NB4 (cell line): ENCODE results near the gene POLR3B.
"Not testable (repeated sequence)": the region's sequence is repeated elsewhere in the genome, so short reads cannot be mapped to it uniquely, and the experiment has no call there.

Experiments used
- DNase-seq: peaks from one replicate; pipeline ENCODE4 v3.0.0; 2010; ENCODE audit warnings: low read depth
- H3K4me3 ChIP-seq: one replicate; pipeline ENCODE4 v1.5.1; 2011; ENCODE audit warnings: mild to moderate bottlenecking, low read depth, low read length, moderate library complexity
- CTCF ChIP-seq: IDR thresholded peaks from one replicate; pipeline ENCODE4 v1.5.1; 2012; ENCODE audit warnings: low read depth, low read length
- MYC ChIP-seq: IDR thresholded peaks from 2 replicates; pipeline ENCODE4 v1.6.1; 2011; ENCODE audit warnings: low read depth, low read length
- POLR2A ChIP-seq: IDR thresholded peaks from 2 replicates; pipeline ENCODE4 v1.6.1; 2011; ENCODE audit warnings: mild to moderate bottlenecking; ENCODE audit not compliant: insufficient read length; ENCODE audit errors: extremely low read depth
- TF ChIP-seq, protein P1 (sequence below): IDR thresholded peaks from 2 replicates; pipeline ENCODE4 v1.6.1; 2011; ENCODE audit warnings: low read depth, low read length

POLR3B gene

DNA sequence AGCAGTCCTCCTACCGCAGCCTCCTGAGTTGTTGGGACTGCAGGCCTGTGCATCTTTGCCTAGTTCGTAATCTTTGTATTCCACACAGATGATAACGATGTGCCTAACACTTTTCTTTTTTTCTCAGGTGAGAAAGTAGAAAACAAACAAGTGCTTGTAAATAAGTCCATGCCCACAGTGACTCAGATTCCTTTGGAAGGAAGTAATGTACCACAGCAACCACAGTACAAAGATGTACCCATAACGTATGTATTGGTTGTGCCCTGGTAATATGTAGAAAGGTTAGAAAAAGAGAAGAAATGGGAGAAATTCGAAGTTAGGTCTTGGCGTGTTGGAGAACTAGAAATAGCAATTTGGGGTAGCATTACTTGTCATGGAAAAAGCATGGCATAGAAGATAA lies 101.6 kb downstream of the POLR3B start:
- TF ChIP-seq CTCF (no peak), MYC (no peak), POLR2A (no peak)
- TF ChIP-seq, protein P1, sequence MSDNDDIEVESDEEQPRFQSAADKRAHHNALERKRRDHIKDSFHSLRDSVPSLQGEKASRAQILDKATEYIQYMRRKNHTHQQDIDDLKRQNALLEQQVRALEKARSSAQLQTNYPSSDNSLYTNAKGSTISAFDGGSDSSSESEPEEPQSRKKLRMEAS: no peak
- H3K4me3 ChIP-seq: no peak overlapping the region
- DNase-seq: no peak

GRCh38 chr12:106459534-106459933 lies 102.0 kb downstream of the POLR3B start:
- H3K4me3 ChIP-seq: no peak overlapping the region
- TF ChIP-seq MYC (no peak), CTCF (no peak)
- TF ChIP-seq, protein P1: no peak
- DNase-seq: no peak

DNA sequence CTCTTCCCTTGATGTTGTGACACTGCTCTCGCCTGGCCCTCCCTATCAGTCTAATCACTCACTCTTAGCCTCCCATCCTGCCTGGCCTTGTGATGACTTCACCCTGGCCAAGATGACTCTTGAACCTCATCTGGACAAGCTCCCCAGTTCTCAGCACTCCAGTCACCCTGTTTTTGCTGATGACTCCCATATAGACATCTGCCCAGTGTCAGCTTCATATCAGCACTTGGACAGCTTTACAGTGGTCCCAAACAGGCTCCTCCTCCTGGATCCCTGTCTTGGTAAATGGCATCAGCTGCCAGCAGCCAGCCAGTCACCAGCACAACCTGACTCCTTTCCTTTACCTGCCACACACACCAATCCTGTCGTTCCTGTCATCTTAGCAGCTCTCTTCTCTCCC lies 104.2 kb downstream of the POLR3B start:
- DNase-seq: no peak
- TF ChIP-seq, protein P1: no peak
- TF ChIP-seq POLR2A (no peak), MYC (no peak), CTCF (no peak)
- H3K4me3 ChIP-seq: no peak overlapping the region

DNA sequence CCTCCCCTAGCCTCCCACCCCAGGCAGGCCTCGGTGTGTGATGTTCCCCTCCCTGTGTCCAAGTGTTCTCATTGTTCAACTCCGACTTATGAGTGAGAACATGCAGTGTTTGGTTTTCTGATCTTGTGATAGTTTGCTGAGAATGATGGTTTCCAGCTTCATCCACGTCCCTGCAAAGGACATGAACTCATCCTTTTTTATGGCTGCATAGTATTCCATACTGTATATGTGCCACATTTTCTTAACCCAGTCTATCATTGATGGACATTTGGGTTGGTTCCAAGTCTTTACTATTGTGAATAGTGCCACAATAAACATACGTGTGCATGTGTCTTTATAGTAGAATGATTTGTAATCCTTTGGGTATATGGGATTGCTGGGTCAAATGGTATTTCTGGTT lies 108.1 kb downstream of the POLR3B start:
- H3K4me3 ChIP-seq, DNase-seq: not testable (repeated sequence)

DNA sequence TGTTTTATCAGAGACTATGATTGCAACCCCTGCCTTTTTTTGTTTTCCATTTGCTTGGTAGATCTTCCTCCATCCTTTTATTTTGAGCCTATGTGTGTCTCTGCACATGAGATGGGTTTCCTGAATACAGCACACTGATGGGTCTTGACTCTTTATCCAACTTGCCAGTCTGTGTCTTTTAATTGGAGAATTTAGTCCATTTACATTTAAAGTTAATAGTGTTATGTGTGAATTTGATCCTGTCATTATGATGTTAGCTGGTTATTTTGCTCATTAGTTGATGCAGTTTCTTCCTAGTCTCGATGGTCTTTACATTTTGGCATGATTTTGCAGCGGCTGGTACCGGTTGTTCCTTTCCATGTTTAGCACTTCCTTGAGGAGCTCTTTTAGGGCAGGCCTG lies 118.1 kb downstream of the POLR3B start:
- H3K4me3 ChIP-seq, DNase-seq: not testable (repeated sequence)

GRCh38 chr12:106477627-106478026 lies 120.1 kb downstream of the POLR3B start:
- not testable (repeated sequence) for H3K4me3 ChIP-seq, DNase-seq

DNA sequence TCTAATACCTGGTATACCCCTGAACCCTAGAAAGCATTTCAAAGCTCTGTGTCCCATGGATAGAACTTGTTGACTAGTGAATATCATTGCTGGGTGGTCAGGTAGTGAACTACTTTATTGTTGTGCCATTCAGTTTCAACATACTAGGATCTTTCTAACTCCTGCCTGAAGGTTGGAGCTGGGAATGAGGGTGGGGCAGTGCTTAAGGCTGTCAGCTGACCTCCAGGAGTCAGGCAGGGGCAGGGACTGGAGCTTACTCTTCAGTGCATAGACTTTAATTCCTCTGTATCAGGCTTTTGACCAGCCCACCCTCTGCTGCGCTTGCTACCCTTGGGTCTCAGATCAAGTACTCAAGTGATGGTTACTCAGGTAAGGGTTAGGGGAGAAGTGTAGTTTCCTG lies 122.7 kb downstream of the POLR3B start:
- DNase-seq: no peak
- no peak for TF ChIP-seq POLR2A
- TF ChIP-seq, protein P1: no peak
- no peak for TF ChIP-seq MYC
- no peak for TF ChIP-seq CTCF
- H3K4me3 ChIP-seq: no peak overlapping the region

- no peak overlapping the region for H3K4me3 ChIP-seq
- no peak for DNase-seq
- TF ChIP-seq, protein P1: no peak
- TF ChIP-seq MYC: no peak
- no peak for TF ChIP-seq POLR2A
- no peak for TF ChIP-seq CTCF
Measured at GRCh38 chr12:106481246-106481645, 123.7 kb downstream of the POLR3B start.
